Subcutaneous adipose tissue (tissue), 4 donors: ENCODE measurements around the gene CFH. TPM values are rescaled to one million over a fixed set of nuclear protein-coding genes. Genes with fewer than 3 reads are reported as not detected.

Experiments used
- total RNA-seq, 4 donors: library from RNA; depleted of rRNA; stranded (reverse); fragments of >200 nt; gene quantifications; one replicate each; pipeline ENCODE4 v1.1.0, GENCODE V29; 2016
- TF ChIP-seq, protein P1 (sequence below): fragments of 450-650 bp; IDR thresholded peaks from one replicate; pipeline ENCODE4 v1.5.1; 2016; ENCODE audit warnings: low read depth, mild to moderate bottlenecking, control low read depth, antibody characterized with exemption, moderate library complexity

The CFH gene
- total RNA-seq: 100 to 1,000 TPM in 3 of 4 donors, 10 to 100 TPM in 1; 40.7 to 434 (median 374) TPM

DNA sequence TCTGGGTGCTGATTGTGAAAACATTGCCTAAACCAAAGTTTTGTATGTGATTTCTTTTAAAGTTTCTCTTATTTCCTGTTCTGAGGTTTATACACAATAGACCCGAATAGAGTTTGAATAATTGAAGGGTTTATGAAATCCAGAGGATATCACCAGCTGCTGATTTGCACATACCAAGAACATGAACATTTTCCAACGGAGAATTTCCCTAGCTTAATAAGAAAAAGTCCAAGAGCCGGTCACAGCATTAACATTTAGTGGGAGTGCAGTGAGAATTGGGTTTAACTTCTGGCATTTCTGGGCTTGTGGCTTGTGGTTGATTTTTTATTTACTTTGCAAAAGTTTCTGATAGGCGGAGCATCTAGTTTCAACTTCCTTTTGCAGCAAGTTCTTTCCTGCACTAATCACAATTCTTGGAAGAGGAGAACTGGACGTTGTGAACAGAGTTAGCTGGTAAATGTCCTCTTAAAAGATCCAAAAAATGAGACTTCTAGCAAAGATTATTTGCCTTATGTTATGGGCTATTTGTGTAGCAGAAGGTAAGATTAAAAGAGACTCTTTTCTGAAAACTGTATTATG, at the start of gene CFH:
TSS of gene CFH (plus strand) at position 407 of the 579 bp plus-strand sequence. CDS start at position 482, 75 bp downstream.
- TF ChIP-seq, protein P1, sequence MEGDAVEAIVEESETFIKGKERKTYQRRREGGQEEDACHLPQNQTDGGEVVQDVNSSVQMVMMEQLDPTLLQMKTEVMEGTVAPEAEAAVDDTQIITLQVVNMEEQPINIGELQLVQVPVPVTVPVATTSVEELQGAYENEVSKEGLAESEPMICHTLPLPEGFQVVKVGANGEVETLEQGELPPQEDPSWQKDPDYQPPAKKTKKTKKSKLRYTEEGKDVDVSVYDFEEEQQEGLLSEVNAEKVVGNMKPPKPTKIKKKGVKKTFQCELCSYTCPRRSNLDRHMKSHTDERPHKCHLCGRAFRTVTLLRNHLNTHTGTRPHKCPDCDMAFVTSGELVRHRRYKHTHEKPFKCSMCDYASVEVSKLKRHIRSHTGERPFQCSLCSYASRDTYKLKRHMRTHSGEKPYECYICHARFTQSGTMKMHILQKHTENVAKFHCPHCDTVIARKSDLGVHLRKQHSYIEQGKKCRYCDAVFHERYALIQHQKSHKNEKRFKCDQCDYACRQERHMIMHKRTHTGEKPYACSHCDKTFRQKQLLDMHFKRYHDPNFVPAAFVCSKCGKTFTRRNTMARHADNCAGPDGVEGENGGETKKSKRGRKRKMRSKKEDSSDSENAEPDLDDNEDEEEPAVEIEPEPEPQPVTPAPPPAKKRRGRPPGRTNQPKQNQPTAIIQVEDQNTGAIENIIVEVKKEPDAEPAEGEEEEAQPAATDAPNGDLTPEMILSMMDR: no peak

DNA sequence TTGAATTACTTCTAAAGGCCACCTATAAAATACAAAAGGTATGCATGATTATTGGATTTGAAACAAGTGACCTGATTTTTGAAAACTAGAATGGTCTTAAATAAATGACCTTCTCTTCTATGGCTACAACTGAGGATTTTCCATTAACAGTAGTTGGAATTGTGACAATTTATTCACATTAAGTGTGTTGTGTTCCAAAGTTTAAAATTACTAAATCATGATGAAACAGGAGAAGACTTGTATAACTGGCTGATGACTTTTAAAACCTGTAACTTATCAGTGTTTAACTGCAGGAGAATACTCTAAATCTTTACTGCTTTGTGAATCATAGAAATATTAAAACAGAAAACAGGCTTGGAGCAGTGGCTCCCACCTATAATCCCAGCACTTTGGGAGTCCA, 48.2 kb upstream of the CFH start:
- TF ChIP-seq, protein P1: no peak

DNA sequence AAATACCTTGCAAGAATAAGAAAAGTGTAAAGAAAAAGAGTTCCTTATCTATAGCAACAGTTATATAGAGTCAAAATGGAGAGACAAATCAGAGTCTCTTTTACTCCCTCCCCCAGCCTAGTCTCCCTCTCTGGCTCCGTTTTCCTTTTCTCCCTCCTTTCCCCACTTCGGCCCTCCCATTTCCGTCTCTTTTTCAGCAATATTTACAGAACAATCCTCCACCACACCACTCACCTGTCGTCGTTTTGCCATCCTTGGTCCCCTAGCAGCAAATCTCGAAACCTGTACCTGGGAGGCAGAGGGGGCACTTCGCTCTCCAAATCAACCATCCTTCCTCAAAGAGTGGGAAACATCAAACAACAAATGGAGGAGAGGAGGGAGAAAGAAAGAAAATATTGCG, 43.9 kb upstream of the CFH start:
- TF ChIP-seq, protein P1: no peak

DNA sequence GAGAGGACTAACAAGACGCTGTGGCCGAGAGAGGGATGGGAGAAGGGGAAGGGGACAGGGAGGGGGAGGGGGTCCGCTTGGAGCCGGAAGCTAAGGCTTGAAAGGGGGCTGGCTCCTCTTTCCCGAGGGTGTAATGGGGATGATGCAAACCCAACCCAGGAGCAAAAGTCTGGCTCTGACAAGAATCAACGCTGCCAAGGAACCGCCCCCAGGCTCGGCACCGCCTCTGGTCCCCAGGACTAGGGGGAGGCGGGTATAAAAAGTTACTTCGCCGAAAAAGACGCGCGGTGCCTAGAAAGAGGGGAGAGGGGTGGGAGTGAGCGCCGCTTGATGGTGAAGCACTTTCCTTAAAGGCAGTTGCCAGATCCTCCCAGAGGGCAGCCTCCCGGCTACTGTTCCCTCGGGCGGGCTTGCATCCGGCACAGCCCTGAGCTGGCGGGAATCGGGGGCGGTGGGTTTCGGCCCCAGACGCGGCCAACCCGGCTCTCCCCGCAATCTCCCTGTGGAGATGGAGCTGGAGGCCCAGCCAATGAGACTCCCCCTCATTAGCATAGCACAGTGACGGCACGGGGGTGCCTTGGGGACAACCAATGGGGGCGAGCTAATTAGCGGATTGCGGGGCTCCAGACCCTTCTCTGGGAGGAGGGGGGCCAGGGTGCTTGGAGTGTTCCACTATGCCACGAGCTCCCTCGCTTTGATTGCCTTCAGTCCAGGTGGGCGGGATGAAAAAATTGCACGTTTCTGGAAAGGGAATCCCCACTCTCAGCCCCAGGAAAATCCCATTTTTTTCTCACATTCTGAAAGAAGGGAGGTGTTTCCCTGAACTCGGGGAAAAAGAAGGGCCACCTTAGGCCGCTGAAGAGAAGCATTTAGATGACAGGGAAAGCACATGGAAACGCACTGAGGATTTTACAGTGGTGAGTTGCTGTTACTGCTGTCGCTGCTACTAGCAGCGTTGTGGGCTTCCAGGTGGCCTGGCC, 43.2 kb upstream of the CFH start, which contains the start of gene KCNT2:
TSS of gene KCNT2 (minus strand) at position 51 of the 980 bp plus-strand sequence. CDS start 131 bp downstream, outside the sequence.
- TF ChIP-seq, protein P1: no peak

DNA sequence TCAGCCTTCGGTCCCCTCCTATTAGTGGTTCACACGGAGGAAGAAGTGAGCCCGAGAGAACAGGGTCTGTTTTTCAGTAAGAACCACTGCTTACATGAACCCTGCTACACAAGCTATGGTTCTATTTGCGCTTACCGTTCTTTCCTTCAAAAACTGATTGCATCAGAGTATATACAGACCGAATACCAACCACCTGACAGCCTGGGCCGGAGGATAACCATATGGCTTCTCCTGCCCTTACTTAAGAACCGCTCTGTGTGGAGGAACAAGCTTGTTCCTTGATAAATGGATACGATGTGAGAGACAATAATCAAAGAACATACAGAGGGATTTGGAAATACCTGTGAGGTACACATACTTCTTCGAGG, 42.5 kb upstream of the CFH start:
- TF ChIP-seq, protein P1: no peak

DNA sequence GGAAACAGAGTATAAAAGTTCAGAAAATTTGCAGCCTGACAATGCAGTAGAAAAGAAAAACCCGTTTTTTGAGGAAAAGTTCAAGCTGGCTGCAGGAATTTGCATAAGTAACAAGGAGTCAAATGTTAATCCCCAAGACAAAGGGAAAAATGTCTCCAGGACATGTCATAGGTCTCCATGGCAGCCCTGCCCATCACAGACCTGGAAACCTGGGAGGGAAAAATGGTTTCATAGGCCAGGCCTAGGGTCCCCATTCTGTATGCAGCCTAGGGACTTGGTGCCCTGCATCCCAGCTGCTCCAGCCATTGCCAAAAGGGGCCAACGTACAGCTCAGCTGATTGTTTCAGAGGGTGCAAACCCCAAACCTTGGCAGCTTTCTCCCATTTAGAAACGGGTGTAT, 40.0 kb upstream of the CFH start:
- TF ChIP-seq, protein P1: no peak

DNA sequence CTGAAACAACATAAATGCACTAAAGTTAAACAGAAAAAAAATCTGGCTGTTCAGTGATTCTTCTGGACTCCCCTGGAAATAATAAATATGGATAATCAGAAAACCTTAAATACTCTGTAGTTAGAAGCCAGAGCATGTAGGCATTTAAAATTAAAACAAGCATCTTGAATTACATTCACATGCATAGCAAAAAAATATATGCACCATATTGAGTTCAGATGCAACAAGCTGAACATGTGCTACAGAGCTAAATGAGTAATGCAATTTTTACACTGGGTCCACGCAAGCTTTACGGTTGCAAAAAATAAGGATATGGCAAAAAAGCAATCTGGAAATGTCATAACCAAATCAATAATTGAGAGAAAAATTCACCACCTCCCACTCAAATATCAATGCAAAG, 32.1 kb upstream of the CFH start:
- TF ChIP-seq, protein P1: no peak
